MM.1S (cell line): ENCODE data around the gene SORBS2.

ENCODE experiments used
- CTCF ChIP-seq: fragments of 300-600 bp; sonication (generic); IDR thresholded peaks from 2 replicates; pipeline ENCODE4 v1.5.1; 2016; ENCODE audit warnings: antibody characterized with exemption, low read length, mixed read lengths
- EZH2 ChIP-seq: fragments of 300-600 bp; sonication (generic); optimal IDR thresholded peaks from 2 replicates; pipeline ENCODE3; 2017; ENCODE audit warnings: low read depth, mild to moderate bottlenecking, antibody characterized with exemption, low read length, mixed read lengths

- TF ChIP-seq EZH2 (no peak), CTCF (no peak)
Observed at GRCh38 chr4:185758807-185759206, 53.2 kb downstream of the SORBS2 start.
